Endometrial microvascular endothelial cells (primary cell): ENCODE data around the gene SMYD3. TPM values are rescaled to one million over a fixed set of nuclear protein-coding genes. Genes with fewer than 3 reads are reported as not detected.
"Not testable (repeated sequence)": the region's sequence is repeated elsewhere in the genome, so short reads cannot be mapped to it uniquely, and the experiment has no call there.

Source experiments
- in situ Hi-C: cut with HindIII; loops from 2 replicates; pipeline ENCODE4 v1.10.0; 2017; ENCODE audit warnings: low sequenced_read_pairs, low pct_unique_long_range_greater_than_20kb; ENCODE audit errors: inconsistent ontology term
- total RNA-seq: library from RNA; depleted of rRNA; stranded (reverse); fragments of >200 nt; gene quantifications from one replicate; pipeline ENCODE4 v1.2.3, GENCODE V29; 2015; ENCODE audit errors: inconsistent ontology term

SMYD3 gene
- total RNA-seq, 1 donor from 2014 or later: 16.6 TPM

GRCh38 chr1:245855846-245856730 lies 651.0 kb downstream of the SMYD3 start:
- in situ Hi-C loops: no loop called here

DNA sequence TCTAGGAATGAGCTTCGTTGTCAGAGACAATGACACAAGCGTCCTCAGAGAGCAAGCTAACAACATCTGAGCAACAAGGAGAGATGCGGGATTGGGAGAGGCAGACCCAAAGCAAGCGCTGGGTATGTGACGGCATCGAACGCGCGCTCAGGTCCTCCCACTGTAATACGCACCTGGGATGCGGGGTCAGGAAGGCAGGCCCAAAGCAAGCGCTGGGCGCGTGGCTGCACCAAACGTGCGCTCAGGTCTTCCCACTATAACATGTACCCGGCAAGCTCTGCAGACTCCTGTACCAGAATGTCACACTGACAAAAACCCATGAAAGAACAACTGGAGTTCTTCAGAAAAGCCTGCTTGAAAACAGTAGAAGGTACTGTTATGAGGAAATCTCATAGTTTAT lies 653.8 kb downstream of the SMYD3 start:
- in situ Hi-C loops: no loop called here

DNA sequence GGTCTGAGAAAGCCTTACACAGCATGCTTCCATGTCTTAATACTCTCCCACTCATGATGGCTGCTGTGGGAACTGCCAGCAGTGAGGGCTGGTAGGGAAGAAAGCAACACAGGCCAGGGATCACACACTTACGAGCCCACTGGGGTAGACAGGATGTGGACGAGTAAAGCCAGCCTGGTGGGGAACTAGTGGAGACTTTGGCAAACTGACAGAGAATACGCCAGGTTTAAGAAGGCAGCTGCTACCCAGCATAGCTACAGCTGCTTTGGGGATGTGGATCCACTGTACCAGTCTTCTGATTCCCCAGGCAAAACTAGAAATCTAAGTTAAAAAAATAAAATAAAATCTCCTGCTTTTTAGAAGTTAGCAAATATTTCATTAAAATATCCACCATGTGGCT lies 664.0 kb downstream of the SMYD3 start:
- in situ Hi-C loops: no loop called here

GRCh38 chr1:245842106-245842505 lies 665.0 kb downstream of the SMYD3 start:
- in situ Hi-C loops: no loop called here

DNA sequence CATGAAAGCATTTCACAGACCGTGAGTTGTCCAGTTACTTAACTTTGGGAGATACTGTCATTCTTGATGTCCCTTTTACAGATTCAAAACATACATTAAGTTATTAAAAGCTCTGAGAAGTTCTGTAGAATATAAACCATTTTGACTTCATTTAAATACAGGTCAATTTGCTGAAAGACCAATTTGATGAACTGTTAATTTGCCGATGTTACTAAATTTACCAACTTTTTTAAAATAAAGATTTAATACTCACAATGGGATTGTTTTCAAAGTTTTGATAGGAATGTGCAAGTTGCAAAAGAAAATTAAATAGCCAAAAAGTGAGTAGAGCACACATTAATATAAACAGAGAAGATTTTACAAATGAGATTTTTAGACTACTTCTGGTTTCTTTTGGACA lies 666.1 kb downstream of the SMYD3 start:
- in situ Hi-C loops: no loop called here

DNA sequence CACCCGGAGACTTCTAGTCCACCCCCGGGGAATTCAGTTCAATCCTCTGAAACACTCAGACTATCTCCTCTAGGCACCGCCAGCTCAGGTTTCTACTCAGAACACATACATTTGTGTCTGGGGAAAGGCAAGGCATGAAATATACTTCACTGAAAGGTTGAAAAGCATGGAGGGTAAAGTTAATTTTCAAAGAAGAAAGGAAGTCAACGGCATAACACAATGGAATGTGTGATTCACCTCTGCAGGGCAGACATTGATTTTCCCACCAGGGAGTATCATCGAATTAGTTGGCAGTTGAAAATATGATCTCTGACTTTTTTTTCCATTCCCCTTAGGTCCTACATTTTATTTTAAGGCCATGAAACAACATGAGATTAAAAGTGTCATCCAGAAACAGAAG lies 669.4 kb downstream of the SMYD3 start:
- in situ Hi-C loops: no loop called here

DNA sequence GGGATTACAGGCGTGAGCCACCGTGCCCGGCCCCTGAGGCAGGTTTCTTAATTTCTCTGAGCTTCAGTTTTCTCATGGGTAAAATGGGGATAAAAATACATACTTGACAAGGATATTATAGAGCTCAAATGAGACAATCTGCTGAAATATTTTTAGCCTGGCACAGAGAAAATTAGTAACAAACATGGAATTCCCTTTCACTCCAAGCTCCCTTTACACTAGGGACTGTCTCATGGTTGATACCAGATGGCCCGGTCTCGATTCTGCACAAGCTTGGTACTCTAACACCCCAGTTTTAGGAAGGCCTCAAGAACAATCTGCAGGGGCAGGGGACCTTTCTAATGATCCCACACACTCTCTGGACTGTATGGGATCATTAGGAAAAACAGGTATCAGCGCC lies 671.7 kb downstream of the SMYD3 start:
- in situ Hi-C loops: no loop called here

DNA sequence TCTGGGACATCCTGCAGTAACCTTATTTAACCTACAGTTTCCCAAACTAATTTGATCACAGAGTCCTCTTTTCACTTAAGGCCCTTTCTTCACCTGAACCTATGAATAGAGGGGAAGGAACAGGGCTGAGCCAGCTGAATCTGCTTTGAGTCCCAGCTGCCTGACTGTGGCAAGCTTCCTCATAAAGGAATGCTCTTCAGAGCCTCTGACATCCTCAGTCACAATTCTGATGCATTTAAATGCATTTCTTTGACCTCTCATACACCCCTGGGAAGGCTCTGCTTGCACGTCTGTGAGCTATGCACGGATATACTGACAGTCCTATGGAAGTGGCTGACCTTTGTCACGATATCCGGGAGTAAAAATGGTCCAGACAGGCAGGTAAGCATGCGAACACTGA lies 673.1 kb downstream of the SMYD3 start:
- in situ Hi-C loops: no loop called here

DNA sequence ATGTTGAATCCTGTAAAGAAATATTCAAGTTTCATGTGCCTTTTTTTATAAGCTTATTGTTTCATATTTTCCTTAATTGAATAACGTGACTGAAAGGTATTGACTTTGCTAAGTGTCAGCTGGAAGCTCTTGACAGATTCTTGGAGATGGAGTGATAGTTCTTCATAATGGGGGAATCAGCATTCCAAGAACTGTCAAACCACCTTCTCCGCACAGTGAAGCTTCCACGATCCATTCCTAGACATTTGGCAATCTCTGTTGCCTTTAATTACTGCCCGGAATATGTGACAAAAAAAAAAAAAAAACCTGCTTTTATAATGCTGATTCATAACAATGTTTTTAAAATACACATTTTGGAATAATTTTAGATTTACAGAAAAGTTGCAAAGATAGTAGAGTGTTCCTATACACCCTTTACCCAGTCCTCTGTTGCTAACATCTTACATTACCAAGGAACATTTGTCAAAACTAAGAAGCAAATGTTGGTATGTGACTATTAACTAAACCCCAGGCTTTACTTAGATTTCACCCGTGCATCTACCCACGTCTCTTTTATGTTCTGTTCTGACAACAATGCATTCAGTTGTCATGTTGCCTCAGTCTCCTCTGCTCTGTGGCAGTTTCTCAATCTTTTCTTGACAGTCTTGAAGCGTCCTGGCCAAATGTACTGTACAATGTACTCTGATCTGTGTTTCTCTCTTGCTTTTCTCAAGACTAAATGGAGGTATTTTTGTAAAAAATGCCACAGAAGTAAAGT lies 674.1 kb downstream of the SMYD3 start:
- in situ Hi-C loops: no loop called here

- in situ Hi-C loops: no loop called here
Measured at GRCh38 chr1:245831518-245831917, 675.6 kb downstream of the SMYD3 start.

DNA sequence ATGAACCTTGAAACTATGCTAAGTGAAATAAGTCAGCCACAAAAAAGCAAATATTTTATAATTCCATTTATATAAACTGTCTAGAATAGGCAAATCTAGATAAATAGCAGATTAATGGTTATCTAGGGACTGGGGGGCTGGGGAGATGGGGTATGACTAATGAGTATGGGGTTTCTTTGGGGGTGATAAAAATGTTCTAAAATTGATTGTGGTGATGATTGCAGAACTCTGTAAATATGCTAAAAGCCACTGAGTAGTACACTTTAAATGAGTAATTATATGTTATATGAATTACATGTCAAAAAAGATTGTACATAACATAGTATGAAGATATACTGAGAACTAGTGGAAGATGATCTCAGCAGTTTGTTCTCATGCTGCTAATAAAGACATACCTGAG lies 677.3 kb downstream of the SMYD3 start:
- in situ Hi-C loops: no loop called here

- in situ Hi-C loops: no loop called here
Measured at GRCh38 chr1:245829194-245829593, 677.9 kb downstream of the SMYD3 start.

GRCh38 chr1:245827301-245827700 lies 679.8 kb downstream of the SMYD3 start:
- in situ Hi-C loops: no loop called here

DNA sequence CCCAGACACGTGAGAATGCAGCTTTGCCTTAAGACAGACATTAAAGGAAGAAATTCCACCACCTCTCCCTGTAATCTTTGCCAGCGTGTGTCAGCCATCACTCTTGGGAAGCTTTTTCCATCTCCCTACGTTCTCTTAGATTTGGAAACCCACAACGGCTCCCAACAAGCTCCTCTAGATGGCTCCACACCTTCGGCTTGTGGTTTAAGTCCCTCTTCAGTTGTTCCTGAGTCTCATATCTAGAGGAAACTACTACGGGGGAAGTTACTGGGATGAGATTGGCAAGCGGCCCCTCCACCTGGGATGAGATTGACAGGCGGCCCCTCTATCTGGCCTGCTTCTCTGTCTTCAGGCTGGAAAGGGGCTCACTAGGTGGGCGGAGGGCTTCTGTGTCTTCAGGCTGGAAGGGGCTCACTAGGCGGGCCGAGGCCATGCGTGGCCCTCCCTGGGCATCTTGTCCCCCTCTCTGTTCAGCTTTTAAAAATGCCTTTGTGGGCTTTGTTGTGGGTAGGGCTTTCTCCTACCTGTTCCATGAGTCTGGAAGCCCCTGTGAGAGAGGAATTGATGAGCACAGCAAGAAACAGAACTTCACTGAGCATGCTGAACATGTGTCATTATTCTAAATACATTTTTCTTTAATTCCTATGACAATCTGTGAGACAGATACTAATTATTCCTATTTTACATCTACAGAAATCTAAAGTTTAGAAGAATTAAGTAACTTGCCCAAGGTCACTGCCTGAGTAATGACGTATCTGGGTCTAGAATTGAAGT lies 681.8 kb downstream of the SMYD3 start:
- in situ Hi-C loops: no loop called here

DNA sequence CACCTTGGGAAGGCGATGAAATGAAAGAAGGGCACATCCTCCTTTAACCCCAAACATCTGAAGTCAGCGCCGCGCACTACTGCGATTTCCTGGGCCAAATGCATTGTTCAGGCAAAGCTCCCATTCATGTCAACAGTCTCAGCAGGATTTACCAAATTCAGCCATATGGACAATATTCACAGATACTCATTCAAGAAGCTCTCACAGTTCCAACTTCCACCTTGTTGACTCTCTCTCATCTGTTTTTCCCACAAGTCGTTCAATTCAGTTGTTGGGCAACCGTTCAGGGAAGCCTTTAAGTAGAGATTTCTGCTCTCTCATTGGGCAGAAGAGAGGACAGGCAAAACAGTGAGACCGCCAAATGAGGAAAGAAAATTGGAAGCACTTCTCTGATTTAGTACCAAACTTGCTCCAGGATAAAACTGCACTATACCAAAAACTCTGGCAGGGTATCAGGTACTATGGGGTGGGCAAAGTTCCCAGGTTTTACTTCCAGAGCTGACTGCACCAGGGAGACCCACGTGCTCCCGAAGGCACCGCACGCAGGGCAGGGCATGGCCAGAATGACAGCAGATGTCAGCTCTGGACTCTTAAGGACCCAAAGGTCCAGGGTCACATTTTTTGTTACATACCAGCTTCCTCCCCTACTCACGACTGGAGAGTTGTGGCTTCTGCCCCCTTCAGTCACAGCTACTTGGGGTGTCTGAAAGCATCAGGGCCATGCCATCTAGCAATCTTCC lies 683.5 kb downstream of the SMYD3 start:
- in situ Hi-C loops: no loop called here

DNA sequence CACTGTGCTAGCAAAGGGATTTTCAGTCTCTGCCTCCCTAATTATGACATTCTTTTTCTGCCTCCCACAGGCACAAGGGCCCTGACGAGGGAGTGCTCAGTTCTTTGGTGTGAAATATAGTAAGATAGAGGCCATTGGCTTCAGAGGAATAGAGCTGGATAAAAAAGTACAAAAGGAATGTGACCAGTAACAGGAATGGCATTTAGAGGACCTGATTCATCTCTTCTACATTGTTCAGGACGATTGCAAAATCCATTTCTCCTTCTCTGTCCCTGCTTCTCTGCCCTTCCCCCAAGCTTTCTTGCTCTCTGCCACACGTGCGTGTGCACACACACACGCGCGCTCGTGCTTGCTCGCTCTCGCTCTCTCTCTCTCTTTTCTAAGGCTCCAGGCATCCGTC lies 684.1 kb downstream of the SMYD3 start:
- in situ Hi-C loops: no loop called here

DNA sequence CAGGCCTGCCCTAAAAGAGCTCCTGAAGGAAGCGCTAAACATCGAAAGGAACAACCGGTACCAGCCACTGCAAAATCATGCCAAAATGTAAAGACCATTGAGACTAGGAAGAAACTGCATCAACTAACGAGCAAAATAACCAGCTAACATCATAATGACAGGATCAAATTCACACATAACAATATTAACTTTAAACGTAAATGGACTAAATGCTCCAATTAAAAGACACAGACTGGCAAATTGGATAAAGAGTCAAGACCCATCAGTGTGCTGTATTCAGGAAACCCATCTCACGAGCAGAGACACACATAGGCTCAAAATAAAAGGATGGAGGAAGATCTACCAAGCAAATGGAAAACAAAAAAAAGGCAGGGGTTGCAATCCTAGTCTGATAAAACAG lies 688.7 kb downstream of the SMYD3 start:
- in situ Hi-C loops: not testable (repeated sequence)

GRCh38 chr1:245816496-245816895 lies 690.6 kb downstream of the SMYD3 start:
- in situ Hi-C loops: not testable (repeated sequence)

- in situ Hi-C loops: no loop called here
Measured at GRCh38 chr1:245814651-245815050, 692.4 kb downstream of the SMYD3 start.
